Measurements from ENCODE around the gene TMED7.

- TF ChIP-seq CTCF (IDR thresholded peaks at IDR 0.05) = no peak
- no peak for TF ChIP-seq POLR2A (IDR thresholded peaks at IDR 0.05)
Measured at GRCh38 chr5:115573133-115573532, 52.7 kb downstream of the TMED7 start.

Measured in testis (tissue), 2 donors.